K562 (cell line): Measurements from ENCODE around the gene CHRM4. TPM values are rescaled to one million over a fixed set of nuclear protein-coding genes. Genes with fewer than 3 reads are reported as not detected.

Experiments
- CC2D1A ChIP-seq: fragments of 450-650 bp; IDR thresholded peaks from 2 replicates; pipeline ENCODE4 v1.6.1; 2017; ENCODE audit warnings: mild to moderate bottlenecking
- EGR1 ChIP-seq: fragments of 450-650 bp; conservative IDR thresholded peaks from 2 replicates; pipeline ENCODE4 v1.6.1; 2017; ENCODE audit warnings: mild to moderate bottlenecking
- HBP1 ChIP-seq: fragments of 450-650 bp; formaldehyde crosslinking; IDR thresholded peaks from 2 replicates; pipeline ENCODE4 v1.4.0; 2022; ENCODE audit warnings: missing genetic modification characterization
- JUN ChIP-seq, 2 experiments: sonication (generic) in 1 of 2; formaldehyde crosslinking in 1 of 2; IDR thresholded peaks; 2 replicates each; pipeline versions ENCODE4 v1.6.1 to v1.8.0; 2012 to 2022; ENCODE audit warnings: borderline replicate concordance in 2 of 2, mild to moderate bottlenecking in 2 of 2, improper control_type of control experiment in 1 of 2, low read depth in 1 of 2, low read length in 1 of 2, missing genetic modification reagents in 1 of 2
- MYC ChIP-seq, 2 experiments: fragments of 250-450 bp in 1 of 2; sonication (Bioruptor Pico) in 1 of 2; IDR thresholded peaks; 2 replicates each; pipeline versions ENCODE4 v1.5.1 to v1.6.1; 2012 to 2021; ENCODE audit warnings: low read depth in 2 of 2, borderline replicate concordance in 1 of 2, improper control_type of control experiment in 1 of 2, low read length in 1 of 2, mild to moderate bottlenecking in 1 of 2, moderate library complexity in 1 of 2
- NCOA6 ChIP-seq: fragments of 450-650 bp; IDR thresholded peaks from 2 replicates; pipeline ENCODE4 v1.6.1; 2017; ENCODE audit warnings: mild to moderate bottlenecking
- RFX5 ChIP-seq: IDR thresholded peaks from 2 replicates; pipeline ENCODE4 v1.6.1; 2011; ENCODE audit warnings: low read depth, mild to moderate bottlenecking, improper control_type of control experiment, low read length
- RNF2 ChIP-seq: sonication (generic); IDR thresholded peaks from 2 replicates; pipeline ENCODE4 v1.6.1; 2016
- SNIP1 ChIP-seq: fragments of 450-650 bp; IDR thresholded peaks from 2 replicates; pipeline ENCODE4 v1.7.1; 2017; ENCODE audit warnings: low read depth, mild to moderate bottlenecking
- SPI1 ChIP-seq: IDR thresholded peaks from 2 replicates; pipeline ENCODE4 v1.6.1; 2011; ENCODE audit warnings: low read depth, low read length, control low read depth, borderline replicate concordance
- TAF15 ChIP-seq: fragments of 200-400 bp; formaldehyde crosslinking; IDR thresholded peaks from 2 replicates; pipeline ENCODE4 v1.6.1; 2017; ENCODE audit warnings: mild to moderate bottlenecking, low read depth, low read length, moderate library complexity
- TARDBP ChIP-seq: fragments of 450-650 bp; IDR thresholded peaks from 2 replicates; pipeline ENCODE4 v1.6.1; 2016
- TFAP4 ChIP-seq: sonication (generic); formaldehyde crosslinking; IDR thresholded peaks from 2 replicates; pipeline ENCODE4 v1.8.0; 2022; ENCODE audit warnings: missing genetic modification reagents, mild to moderate bottlenecking, moderate library complexity, borderline replicate concordance
- UBTF ChIP-seq, 2 experiments: IDR thresholded peaks; 2 replicates each; pipeline ENCODE4 v1.6.1; 2012; ENCODE audit warnings: improper control_type of control experiment in 2 of 2, low read depth in 2 of 2, low read length in 2 of 2, borderline replicate concordance in 1 of 2
- ZFP36 ChIP-seq: fragments of 150-350 bp; IDR thresholded peaks from 2 replicates; pipeline ENCODE4 v1.6.1; 2018; ENCODE audit warnings: low read length, low read depth; ENCODE audit not compliant: partially characterized antibody
- ZNF324 ChIP-seq: fragments of 250-450 bp; sonication (Bioruptor Pico); IDR thresholded peaks from 2 replicates; pipeline ENCODE4 v1.4.0; 2020; ENCODE audit warnings: mild to moderate bottlenecking
- polyA plus RNA-seq, 8 experiments: library from polyadenylated mRNA; depleted of rRNA in 4 of 8; stranded (reverse) in 5 of 8; unstranded in 3 of 8; fragments of >200 nt; fragmentation: Nextera tagmentation in 2 of 8; fragmentation: Illumina TruSeq in 1 of 8; extraction: Ambion mirVana in 2 of 8; extraction: Trizol in 1 of 8; gene quantifications; 2 replicates each; pipeline versions ENCODE4 v1.2.1 to v1.2.3, GENCODE V29; 2011 to 2014; ENCODE audit warnings: inconsistent platforms in 1 of 8, missing spikeins in 1 of 8
- total RNA-seq, 7 experiments: library from RNA; depleted of rRNA in 6 of 7; stranded (reverse); fragments of >200 nt in 6 of 7; fragmentation: Illumina TruSeq in 2 of 7; extraction: Trizol in 2 of 7; gene quantifications; 2 replicates each; pipeline versions ENCODE4 v1.2.1 to v1.2.3, GENCODE V29; 2011 to 2021; ENCODE audit warnings: low replicate concordance in 1 of 7

Gene CHRM4
- total and polyA plus RNA-seq, 9 of the 15 experiments (the other 6 are each of a cell fraction or from before 2014, with no cell fraction given), result 0.22 to 1.3 (median 0.40) TPM; not detected in 2

GRCh38 chr11:46361283-46362155 is 30.1 kb downstream of the CHRM4 start (continued):
- TF ChIP-seq SNIP1 (no peak), HBP1 (CRISPR knock-in tag) (peak; percentile 48; the same call in 1 of the 2 replicates), RNF2 (peak; percentile 77; the same call in 1 of the 2 replicates), SPI1 (peak; percentile 98), NCOA6 (no peak), EGR1 (peak; percentile 82), TARDBP (0 out of 2 replicates have a peak, but pooled peaks have one; percentile 27), JUN (IDR thresholded peaks at IDR 0.05; ENCODE audit: borderline replicate concordance, low read depth, low read length) (no peak), JUN (CRISPR knock-in tag; IDR thresholded peaks at IDR 0.05; ENCODE audit: borderline replicate concordance) (no peak), RFX5 (no peak), TAF15 (no peak), MYC (IDR thresholded peaks at IDR 0.05; ENCODE audit: low read depth, low read length) (peak; percentile 51; the same call in 1 of the 2 replicates), MYC (CRISPR knock-in tag; IDR thresholded peaks at IDR 0.05; ENCODE audit: borderline replicate concordance, low read depth) (no peak), ZNF324 (CRISPR knock-in tag) (no peak), UBTF (IDR thresholded peaks at IDR 0.05; ENCODE audit: borderline replicate concordance in 1 of 2, low read depth in 2 of 2, low read length in 2 of 2) (peak in 1 of 2 experiments; percentile 22; a peak in 1 of 4 replicates), CC2D1A (no peak), ZFP36 (no peak), TFAP4 (CRISPR knock-in tag) (peak; percentile 66; the same call in 1 of the 2 replicates)
